WTC11 (cell line): ENCODE data around the gene ARMC8.

Experiments
- CREM ChIP-seq: sonication (generic); formaldehyde crosslinking; IDR thresholded peaks from 2 replicates; pipeline ENCODE4 v1.8.1; 2022; ENCODE audit warnings: mild to moderate bottlenecking, missing genetic modification reagents, moderate library complexity
- CTCF ChIP-seq: fragments of 200-600 bp; IDR thresholded peaks from 2 replicates; pipeline ENCODE4 v1.8.0; 2022; ENCODE audit warnings: antibody characterized with exemption
- ESRRA ChIP-seq: sonication (generic); formaldehyde crosslinking; IDR thresholded peaks from 2 replicates; pipeline ENCODE4 v1.8.1; 2022; ENCODE audit warnings: mild to moderate bottlenecking, missing genetic modification reagents, borderline replicate concordance
- IRF1 ChIP-seq: sonication (generic); formaldehyde crosslinking; IDR thresholded peaks from 2 replicates; pipeline ENCODE4 v1.8.0; 2023; ENCODE audit warnings: missing genetic modification reagents
- IRF2 ChIP-seq: sonication (generic); formaldehyde crosslinking; IDR thresholded peaks from 2 replicates; pipeline ENCODE4 v1.8.0; 2022; ENCODE audit warnings: low read depth, missing genetic modification reagents, borderline replicate concordance
- NFYB ChIP-seq: sonication (generic); formaldehyde crosslinking; conservative IDR thresholded peaks from 2 replicates; pipeline ENCODE4 v1.8.0; 2022; ENCODE audit warnings: low read depth, missing genetic modification reagents
- TEAD1 ChIP-seq: sonication (generic); formaldehyde crosslinking; IDR thresholded peaks from 2 replicates; pipeline ENCODE4 v1.8.0; 2022; ENCODE audit warnings: mild to moderate bottlenecking, missing genetic modification reagents
- ZNF121 ChIP-seq: sonication (generic); formaldehyde crosslinking; IDR thresholded peaks from 2 replicates; pipeline ENCODE4 v1.8.0; 2023; ENCODE audit warnings: missing genetic modification reagents
- ZNF219 ChIP-seq: sonication (generic); formaldehyde crosslinking; IDR thresholded peaks from 2 replicates; pipeline ENCODE4 v1.8.0; 2023; ENCODE audit warnings: missing genetic modification reagents, mild to moderate bottlenecking, borderline replicate concordance

GRCh38 chr3:138200424-138200823 is 13.3 kb downstream of the ARMC8 start:
- TF ChIP-seq CTCF, result no peak
- no peak for TF ChIP-seq ESRRA
- no peak for TF ChIP-seq IRF1
- no peak for TF ChIP-seq TEAD1
- TF ChIP-seq IRF2 (CRISPR knock-in tag), result no peak
- TF ChIP-seq CREM (CRISPR knock-in tag), result no peak
- TF ChIP-seq ZNF219, result no peak
- TF ChIP-seq NFYB (CRISPR knock-in tag), result no peak
- TF ChIP-seq ZNF121, result no peak
